Measurements from ENCODE around the gene LRRC36. TPM values are rescaled to one million over a fixed set of nuclear protein-coding genes. Genes with fewer than 3 reads are reported as not detected.

The LRRC36 gene
- total RNA-seq, 1 donor from 2014 or later: 0.69 TPM

- H3K36me3 Mint-ChIP-seq (ENCODE audit: low read depth): no peaks in the 10 kb centered on the region
- ChIA-PET POLR2A (interaction anchor here (0.6 kb wide), 1 partner anchor 95 kb away, joined by 11 read pairs; no protein-coding TSS in a partner anchor), CTCF (interaction anchor here (1.4 kb wide), 1 partner anchor 14 kb away, joined by 3 read pairs; no protein-coding TSS in a partner anchor)
- H3K4me1 Mint-ChIP-seq: no peaks in the 10 kb centered on the region
- intact Hi-C loops (cut with micrococcal nuclease): no loop called here
- no peaks in the 10 kb centered on the region for H3K27me3 Mint-ChIP-seq
- TF ChIP-seq CTCF (IDR thresholded peaks at IDR 0.05): no peak
- ATAC-seq (ENCODE audit: low read depth): no peak
- DNase-seq: no peak
- H3K9me3 Mint-ChIP-seq: no peaks in the 10 kb centered on the region
- no peak overlapping the region for H3K27ac Mint-ChIP-seq
- no peak overlapping the region for H3K4me3 Mint-ChIP-seq
These were observed 40.0 kb upstream of the LRRC36 start for GRCh38 chr16:67286441-67287235.

- intact Hi-C loops (cut with micrococcal nuclease): no loop called here
- Mint-ChIP-seq H3K4me3 (no peak overlapping the region), H3K36me3 (ENCODE audit: low read depth) (no peaks in the 10 kb centered on the region), H3K9me3 (no peaks in the 10 kb centered on the region), H3K27me3 (no peaks in the 10 kb centered on the region), H3K4me1 (no peaks in the 10 kb centered on the region), H3K27ac (no peak overlapping the region)
- POLR2A ChIA-PET: interaction anchor here (0.6 kb wide), 1 partner anchor 28 kb away, joined by 6 read pairs; no protein-coding TSS in a partner anchor
- CTCF ChIA-PET: interaction anchor here (1.4 kb wide), 1 partner anchor 12 kb away, joined by 3 read pairs; no protein-coding TSS in a partner anchor
- no peak for ATAC-seq (ENCODE audit: low read depth)
- DNase-seq: no peak
- no peak for TF ChIP-seq CTCF (IDR thresholded peaks at IDR 0.05)
These were observed 38.7 kb upstream of the LRRC36 start for GRCh38 chr16:67287960-67288359.

DNA sequence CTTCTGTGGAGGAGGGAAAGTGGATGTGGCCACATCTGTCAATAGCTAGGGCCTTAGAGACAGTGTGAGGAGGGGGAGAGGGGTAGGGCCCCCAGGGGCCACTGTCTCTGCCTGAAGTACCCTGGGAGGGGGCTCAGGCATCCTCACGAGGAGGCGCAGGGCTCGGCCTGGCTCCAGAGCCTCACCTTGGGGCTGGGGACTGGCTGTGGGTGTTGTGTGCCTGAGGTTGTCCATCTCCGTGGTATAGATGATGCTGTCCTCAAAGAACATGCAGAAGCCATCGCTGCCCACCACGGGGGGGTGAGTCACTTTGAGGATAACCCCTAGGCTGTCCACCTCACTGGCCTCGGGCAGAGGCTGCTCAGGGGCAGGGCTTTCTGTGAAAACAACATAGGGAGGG, 35.2 kb upstream of the LRRC36 start:
- no peak overlapping the region for H3K27ac Mint-ChIP-seq

GRCh38 chr16:67294171-67294757, 32.4 kb upstream of the LRRC36 start:
- no peaks in the 10 kb centered on the region for H3K9me3 Mint-ChIP-seq
- H3K27me3 Mint-ChIP-seq: peaks cover 4% of the 10 kb centered on the region
- no peaks in the 10 kb centered on the region for H3K4me1 Mint-ChIP-seq
- ATAC-seq (ENCODE audit: low read depth) (no peak), DNase-seq (no peak)
- TF ChIP-seq CTCF (IDR thresholded peaks at IDR 0.05): no peak
- POLR2A ChIA-PET: no interaction called here
- no peak overlapping the region for H3K4me3 Mint-ChIP-seq
- H3K27ac Mint-ChIP-seq: no peak overlapping the region
- CTCF ChIA-PET: no interaction called here
- intact Hi-C loops (cut with micrococcal nuclease): no loop called here
- no peaks in the 10 kb centered on the region for H3K36me3 Mint-ChIP-seq (ENCODE audit: low read depth)

More for the DNA sequence above, 35.2 kb upstream of the LRRC36 start:
- ChIA-PET CTCF (no interaction called here), POLR2A (no interaction called here)
- Mint-ChIP-seq H3K9me3 (no peaks in the 10 kb centered on the region), H3K4me1 (no peaks in the 10 kb centered on the region), H3K36me3 (ENCODE audit: low read depth) (no peaks in the 10 kb centered on the region), H3K27me3 (peaks cover under 1% of the 10 kb centered on the region), H3K4me3 (no peak overlapping the region)
- DNase-seq: no peak
- intact Hi-C loops (cut with micrococcal nuclease): no loop called here
- no peak for TF ChIP-seq CTCF (IDR thresholded peaks at IDR 0.05)
- no peak for ATAC-seq (ENCODE audit: low read depth)

DNA sequence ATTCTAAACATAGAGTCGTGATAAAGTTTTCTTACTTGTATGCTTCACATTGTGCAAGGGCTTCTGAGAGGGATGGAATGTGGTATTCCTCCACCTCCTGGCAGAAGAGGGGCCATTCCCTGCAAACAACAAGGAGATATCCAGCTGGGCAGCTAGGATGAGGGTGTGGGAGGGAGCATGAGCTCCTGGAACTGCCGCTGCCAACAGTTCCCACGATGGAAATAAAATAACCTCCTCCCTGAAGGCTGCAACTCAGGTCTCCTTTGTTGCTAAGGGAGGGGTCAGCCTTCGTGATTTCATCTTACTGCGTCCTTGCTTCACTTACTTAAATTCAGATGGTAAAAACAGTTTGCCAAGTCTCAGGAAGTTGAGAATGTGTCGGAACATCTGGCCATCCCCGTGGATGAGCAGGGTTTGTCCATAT, 31.7 kb upstream of the LRRC36 start:
- no peak for DNase-seq
- intact Hi-C loops (cut with micrococcal nuclease): no loop called here
- CTCF ChIA-PET: no interaction called here
- Mint-ChIP-seq H3K36me3 (ENCODE audit: low read depth) (no peaks in the 10 kb centered on the region), H3K4me1 (no peaks in the 10 kb centered on the region), H3K27ac (no peak overlapping the region), H3K4me3 (no peak overlapping the region), H3K9me3 (no peaks in the 10 kb centered on the region), H3K27me3 (peaks cover 4% of the 10 kb centered on the region)
- ATAC-seq (ENCODE audit: low read depth): no peak
- POLR2A ChIA-PET: no interaction called here
- no peak for TF ChIP-seq CTCF (IDR thresholded peaks at IDR 0.05)

All from activated B cell treated with CpG ODN at 0.5 μM for 24 hours (primary cell).